Nephron (organoid): ENCODE measurements around the gene TBL1XR1.
"Not testable (repeated sequence)": the region's sequence is repeated elsewhere in the genome, so short reads cannot be mapped to it uniquely, and the experiment has no call there.

Experiments
- H3K27ac Mint-ChIP-seq, 3 experiments: 2 replicates each; pipeline ENCODE4 v1.8.0; 2020; ENCODE audit warnings: mixed read lengths in 3 of 3, mild to moderate bottlenecking in 2 of 3, moderate library complexity in 1 of 3
- H3K27me3 Mint-ChIP-seq: 2 replicates; pipeline ENCODE4 v1.8.0; 2021; ENCODE audit warnings: low read depth, mild to moderate bottlenecking, moderate library complexity, mixed read lengths
- H3K36me3 Mint-ChIP-seq: 2 replicates; pipeline ENCODE4 v1.8.0; 2020; ENCODE audit warnings: low read depth, mixed read lengths
- H3K4me1 Mint-ChIP-seq: 2 replicates; pipeline ENCODE4 v1.8.0; 2020; ENCODE audit warnings: mixed read lengths
- H3K4me3 Mint-ChIP-seq, 3 experiments: 2 replicates each; pipeline ENCODE4 v1.8.0; 2020; ENCODE audit warnings: mild to moderate bottlenecking in 3 of 3, mixed read lengths in 3 of 3, moderate library complexity in 2 of 3
- H3K9me3 Mint-ChIP-seq: 2 replicates; pipeline ENCODE4 v1.8.0; 2020; ENCODE audit warnings: mixed read lengths
- TF ChIP-seq, protein P1 (sequence below), 3 experiments: fragments of 200-600 bp; sonication (generic); IDR thresholded peaks; one replicate each; pipeline ENCODE4 v1.5.0; 2021; ENCODE audit warnings: antibody characterized with exemption in 3 of 3; ENCODE audit not compliant: unreplicated experiment in 3 of 3

The TBL1XR1 gene

DNA sequence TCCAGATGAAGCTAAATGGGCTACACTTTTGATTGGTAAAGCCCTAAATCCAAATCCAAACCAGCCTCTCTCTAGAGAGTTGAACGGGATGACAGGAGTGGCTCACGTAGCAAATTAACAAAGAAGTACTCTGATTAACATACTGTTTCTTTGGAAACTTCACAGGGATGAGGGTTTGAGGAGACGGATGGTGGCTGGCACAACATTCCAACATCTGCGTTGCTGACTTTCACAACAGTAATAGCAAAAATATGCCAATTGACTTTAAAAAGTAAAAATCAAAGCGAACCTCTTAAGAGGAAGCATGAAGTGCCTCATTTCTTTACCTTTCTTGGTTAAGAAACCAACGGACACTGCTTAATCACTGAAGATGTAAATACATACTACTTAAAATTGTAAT is 181.4 kb downstream of the TBL1XR1 start:
- Mint-ChIP-seq H3K4me1 (peaks cover 13% of the 10 kb centered on the region), H3K27me3 (no peaks in the 10 kb centered on the region), H3K36me3 (peaks cover 36% of the 10 kb centered on the region), H3K27ac (no peak overlapping the region), H3K9me3 (no peaks in the 10 kb centered on the region), H3K4me3 (no peak overlapping the region)
- TF ChIP-seq, protein P1, sequence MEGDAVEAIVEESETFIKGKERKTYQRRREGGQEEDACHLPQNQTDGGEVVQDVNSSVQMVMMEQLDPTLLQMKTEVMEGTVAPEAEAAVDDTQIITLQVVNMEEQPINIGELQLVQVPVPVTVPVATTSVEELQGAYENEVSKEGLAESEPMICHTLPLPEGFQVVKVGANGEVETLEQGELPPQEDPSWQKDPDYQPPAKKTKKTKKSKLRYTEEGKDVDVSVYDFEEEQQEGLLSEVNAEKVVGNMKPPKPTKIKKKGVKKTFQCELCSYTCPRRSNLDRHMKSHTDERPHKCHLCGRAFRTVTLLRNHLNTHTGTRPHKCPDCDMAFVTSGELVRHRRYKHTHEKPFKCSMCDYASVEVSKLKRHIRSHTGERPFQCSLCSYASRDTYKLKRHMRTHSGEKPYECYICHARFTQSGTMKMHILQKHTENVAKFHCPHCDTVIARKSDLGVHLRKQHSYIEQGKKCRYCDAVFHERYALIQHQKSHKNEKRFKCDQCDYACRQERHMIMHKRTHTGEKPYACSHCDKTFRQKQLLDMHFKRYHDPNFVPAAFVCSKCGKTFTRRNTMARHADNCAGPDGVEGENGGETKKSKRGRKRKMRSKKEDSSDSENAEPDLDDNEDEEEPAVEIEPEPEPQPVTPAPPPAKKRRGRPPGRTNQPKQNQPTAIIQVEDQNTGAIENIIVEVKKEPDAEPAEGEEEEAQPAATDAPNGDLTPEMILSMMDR (IDR thresholded peaks at IDR 0.05; ENCODE audit: unreplicated experiment in 3 of 3): no peak

DNA sequence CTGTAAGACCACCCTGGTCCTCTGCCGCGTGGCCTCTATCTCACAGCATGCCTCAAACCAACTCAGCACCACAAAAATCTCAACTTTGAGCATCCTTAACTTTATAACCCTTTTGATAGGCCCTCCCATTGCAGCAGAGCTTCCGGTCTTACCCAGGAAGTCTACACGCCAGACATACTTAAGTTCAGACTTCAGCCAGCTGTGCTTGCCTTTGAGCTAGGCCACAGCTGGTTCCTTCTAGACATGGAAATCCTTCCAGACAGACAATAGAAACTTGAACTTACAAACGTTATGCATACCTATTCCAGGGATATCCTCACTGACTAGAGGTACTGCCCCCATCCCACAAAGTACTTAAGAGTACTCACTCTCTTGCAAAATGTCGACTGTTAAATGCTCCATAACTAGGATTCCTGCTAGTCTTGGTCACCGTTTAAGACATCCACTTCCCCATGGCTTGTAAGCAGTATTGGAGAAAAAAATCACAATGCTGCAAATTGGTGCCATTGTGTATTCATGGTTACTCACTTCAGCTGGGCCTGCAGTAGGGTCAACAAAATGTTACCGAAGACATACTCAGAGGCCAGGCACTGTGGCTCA is 183.5 kb downstream of the TBL1XR1 start:
- Mint-ChIP-seq H3K36me3 (peaks cover 29% of the 10 kb centered on the region), H3K27ac (no peak overlapping the region), H3K9me3 (no peaks in the 10 kb centered on the region), H3K4me3 (no peak overlapping the region), H3K27me3 (no peaks in the 10 kb centered on the region), H3K4me1 (peaks cover 10% of the 10 kb centered on the region)
- TF ChIP-seq, protein P1 (IDR thresholded peaks at IDR 0.05; ENCODE audit: unreplicated experiment in 3 of 3): no peak

DNA sequence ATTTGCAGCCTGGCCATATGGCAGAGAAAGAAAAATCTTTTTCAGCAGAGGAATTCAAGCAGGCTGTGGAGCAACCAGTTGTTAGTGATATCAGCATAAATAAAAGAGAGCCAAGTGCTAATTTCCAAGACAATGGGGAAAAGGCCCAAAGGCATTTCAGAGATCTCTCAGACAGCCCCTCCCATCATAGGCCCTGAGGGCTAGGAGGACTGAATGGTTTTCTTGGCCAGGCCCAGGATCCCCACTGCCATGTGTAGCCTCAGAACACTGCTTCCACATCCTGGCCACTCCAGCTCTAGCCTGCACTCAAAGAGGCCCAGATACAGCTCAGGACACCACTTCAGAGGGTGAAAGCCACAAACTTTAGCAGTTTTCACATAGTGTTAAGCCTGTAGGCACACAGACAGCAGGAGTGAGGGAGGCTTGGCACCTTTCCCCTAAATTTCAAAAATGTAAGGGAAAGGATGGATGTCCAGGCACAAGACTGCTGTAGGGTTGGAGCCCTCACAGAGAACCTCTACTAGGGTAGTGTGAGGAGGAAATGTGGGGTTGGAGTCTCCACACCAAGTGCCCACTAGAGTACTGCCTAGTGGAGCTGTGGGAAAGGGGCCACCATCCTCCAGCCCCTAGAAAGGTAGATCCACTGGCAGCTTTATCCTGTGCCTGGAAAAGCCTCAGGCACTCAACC is 191.4 kb downstream of the TBL1XR1 start:
- TF ChIP-seq, protein P1 (IDR thresholded peaks at IDR 0.05; ENCODE audit: unreplicated experiment in 3 of 3): no peak
- H3K9me3 Mint-ChIP-seq: peaks cover 31% of the 10 kb centered on the region
- no peak overlapping the region for H3K27ac Mint-ChIP-seq
- no peaks in the 10 kb centered on the region for H3K4me1 Mint-ChIP-seq
- H3K36me3 Mint-ChIP-seq: peaks cover 35% of the 10 kb centered on the region
- no peaks in the 10 kb centered on the region for H3K27me3 Mint-ChIP-seq
- no peak overlapping the region for H3K4me3 Mint-ChIP-seq

DNA sequence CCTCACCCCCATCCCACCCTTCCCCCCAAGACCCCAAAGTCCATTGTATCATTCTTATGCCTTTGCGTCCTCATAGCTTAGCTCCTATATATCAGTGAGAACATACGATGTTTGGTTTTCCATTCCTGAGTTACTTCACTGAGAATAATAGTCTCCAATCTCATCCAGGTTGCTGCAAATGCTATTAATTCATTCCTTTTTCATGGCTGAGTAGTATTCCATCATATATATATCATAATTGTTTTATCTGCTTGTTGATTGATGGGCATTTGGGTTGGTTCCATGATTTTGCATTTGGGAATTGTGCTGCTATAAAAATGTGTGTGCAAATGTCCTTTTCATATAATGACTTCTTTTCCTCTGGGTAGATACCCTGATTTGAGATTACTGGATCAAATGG is 197.1 kb downstream of the TBL1XR1 start:
- H3K4me1 Mint-ChIP-seq, H3K27me3 Mint-ChIP-seq, H3K36me3 Mint-ChIP-seq, H3K4me3 Mint-ChIP-seq, H3K27ac Mint-ChIP-seq: not testable (repeated sequence)
- peaks cover 17% of the 10 kb centered on the region for H3K9me3 Mint-ChIP-seq

DNA sequence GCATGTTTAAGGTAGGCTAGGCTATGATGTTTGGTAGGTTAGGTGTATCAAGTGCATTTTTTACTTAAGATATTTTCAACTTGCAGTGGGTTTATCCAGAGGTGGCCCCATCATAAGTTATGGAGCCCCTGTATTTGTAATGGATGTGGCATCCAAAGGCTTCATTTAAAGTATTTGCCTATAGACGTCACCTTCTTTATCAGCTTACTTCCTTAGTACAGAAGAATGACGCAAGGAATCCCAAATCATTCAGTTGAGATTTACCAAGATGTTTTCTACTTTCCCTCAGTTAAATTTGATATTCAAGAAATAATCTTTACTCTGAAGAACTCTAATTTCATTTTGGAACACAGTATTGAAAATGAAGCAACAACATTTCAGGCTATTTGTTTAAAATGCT is 201.3 kb downstream of the TBL1XR1 start:
- peaks cover 10% of the 10 kb centered on the region for H3K36me3 Mint-ChIP-seq
- H3K4me1 Mint-ChIP-seq: no peaks in the 10 kb centered on the region
- H3K9me3 Mint-ChIP-seq: peaks cover 21% of the 10 kb centered on the region
- no peak overlapping the region for H3K27ac Mint-ChIP-seq
- H3K27me3 Mint-ChIP-seq: no peaks in the 10 kb centered on the region
- TF ChIP-seq, protein P1 (IDR thresholded peaks at IDR 0.05; ENCODE audit: unreplicated experiment in 3 of 3): no peak
- no peak overlapping the region for H3K4me3 Mint-ChIP-seq

DNA sequence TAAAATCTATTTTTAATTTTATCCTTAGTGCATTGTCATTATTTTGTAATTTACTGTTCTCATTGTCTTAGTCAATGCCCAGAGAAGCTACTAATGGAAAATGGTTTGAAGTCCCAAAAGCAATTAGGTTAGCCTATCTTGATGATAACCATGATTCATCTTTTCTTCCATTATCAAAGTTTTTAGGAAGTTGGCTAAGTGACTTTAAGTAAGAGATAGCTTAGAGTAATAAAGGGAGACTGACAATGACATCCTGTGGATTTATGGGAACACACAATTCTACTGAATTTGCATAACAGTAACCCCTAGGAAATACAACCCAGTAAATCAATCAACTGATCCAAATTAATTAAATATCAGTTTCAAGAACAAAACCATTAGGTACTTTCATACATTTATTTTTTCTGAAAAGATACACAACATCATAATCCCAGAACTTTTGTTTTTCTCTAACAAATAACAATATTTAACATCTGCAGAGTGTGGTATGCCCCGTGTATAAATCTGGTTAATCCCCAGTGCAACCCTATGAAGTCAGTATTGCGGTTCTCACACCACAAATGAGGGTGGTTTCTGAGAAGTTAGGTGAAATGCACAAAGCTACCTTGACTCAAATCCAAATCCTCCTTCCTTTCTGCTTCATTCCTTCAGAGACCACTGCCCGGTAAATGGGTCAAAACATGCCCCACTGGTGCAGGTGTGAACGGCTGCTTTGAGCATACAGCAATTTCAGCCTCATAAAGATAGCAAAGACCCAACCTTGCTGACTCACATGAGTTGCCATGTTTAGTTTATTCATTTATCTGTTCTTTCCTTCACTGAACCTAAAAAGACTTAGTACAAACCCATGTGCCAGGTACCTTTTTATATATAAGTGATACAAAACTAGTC is 202.1 kb downstream of the TBL1XR1 start:
- Mint-ChIP-seq H3K27me3 (no peaks in the 10 kb centered on the region), H3K4me1 (no peaks in the 10 kb centered on the region), H3K4me3 (no peak overlapping the region), H3K27ac (no peak overlapping the region), H3K9me3 (peaks cover 13% of the 10 kb centered on the region), H3K36me3 (peaks cover 4% of the 10 kb centered on the region)
- TF ChIP-seq, protein P1 (IDR thresholded peaks at IDR 0.05; ENCODE audit: unreplicated experiment in 3 of 3): no peak
